ENCODE results near the gene METTL25B.
"Not testable (repeated sequence)": the region's sequence is repeated elsewhere in the genome, so short reads cannot be mapped to it uniquely, and the experiment has no call there.

METTL25B gene

GRCh38 chr1:156750191-156750672 lies 22.0 kb downstream of the METTL25B start:
- DNase-seq: peak; percentile 52

GRCh38 chr1:156750711-156751450 lies 22.6 kb downstream of the METTL25B start:
- DNase-seq: peak; percentile 56

GRCh38 chr1:156751451-156751756 lies 23.1 kb downstream of the METTL25B start, which contains the start of gene HDGF:
TSS of gene HDGF (minus strand) at chr1:156751675. CDS start at chr1:156751429, 246 bp downstream.
- no peak for DNase-seq

GRCh38 chr1:156751757-156752481 lies 23.6 kb downstream of the METTL25B start:
- peak; percentile 98 for DNase-seq

DNA sequence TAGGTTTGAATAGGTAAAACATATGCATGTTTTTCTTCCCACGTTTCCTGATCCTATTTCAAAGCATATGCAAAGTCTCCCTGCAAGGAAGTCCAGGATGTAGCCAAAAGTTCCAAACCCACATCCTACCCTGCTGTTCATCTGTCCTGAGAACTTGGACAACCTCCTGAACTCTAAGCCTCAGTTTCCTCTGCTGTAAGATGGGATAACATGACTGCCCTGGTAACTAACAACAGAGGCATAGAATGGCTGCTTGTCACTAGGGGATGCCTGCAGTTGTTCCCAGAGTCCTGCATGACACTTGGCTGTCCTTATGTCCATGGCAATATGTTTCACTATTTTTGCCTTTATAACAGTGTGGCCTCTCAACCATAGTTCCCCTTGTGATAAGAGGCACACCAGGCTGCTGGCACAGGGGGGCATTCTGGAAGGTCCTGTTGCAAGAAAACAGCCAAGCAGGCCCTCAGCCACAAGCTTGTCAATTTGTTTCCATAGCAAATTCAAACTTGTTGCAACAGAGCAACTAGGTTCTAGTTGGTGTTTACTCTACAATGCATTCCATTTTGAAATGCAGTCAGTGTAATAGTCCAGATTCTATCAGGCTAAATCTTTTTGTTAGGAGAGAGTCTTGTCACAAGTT lies 24.7 kb downstream of the METTL25B start:
- no peak for DNase-seq

DNA sequence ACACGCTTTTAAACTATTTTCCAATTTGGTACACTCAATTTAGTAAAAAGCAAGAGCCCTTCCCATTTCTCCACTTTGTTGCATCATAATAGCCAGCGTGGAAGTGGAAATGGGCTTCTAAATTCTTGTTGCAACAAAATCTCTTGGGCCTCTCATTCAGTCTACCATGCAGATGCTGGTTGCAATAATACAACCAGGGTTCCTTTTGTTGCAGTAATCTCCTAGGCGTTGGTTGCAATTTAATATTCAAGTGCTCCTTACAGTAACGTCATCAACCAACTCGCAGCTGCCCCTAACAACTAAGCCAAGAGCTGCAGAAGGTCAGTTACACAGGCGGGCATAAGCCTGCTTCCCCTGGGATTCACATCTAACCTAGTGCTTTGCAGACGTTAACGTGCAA lies 25.9 kb downstream of the METTL25B start:
- no peak for DNase-seq

DNA sequence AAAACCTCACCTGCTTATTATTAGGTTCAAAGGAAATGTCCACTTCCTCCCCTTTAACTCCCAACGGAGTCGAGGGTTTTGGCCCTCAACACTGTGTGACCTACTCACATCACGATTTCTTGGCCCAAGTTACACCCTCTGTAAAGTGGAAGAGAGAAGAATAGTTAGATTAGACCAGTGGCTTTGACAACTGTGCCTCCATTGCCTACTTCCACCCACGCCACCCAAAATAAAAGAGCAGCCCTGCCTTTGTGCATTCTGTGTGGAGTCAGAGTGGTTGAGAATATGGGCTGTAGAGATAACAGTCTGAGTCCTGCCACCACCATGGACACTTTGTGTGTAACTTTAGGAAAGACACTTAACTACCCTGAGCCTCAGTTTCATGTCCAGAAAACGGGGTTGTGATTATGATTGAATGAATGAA lies 27.3 kb downstream of the METTL25B start:
- no peak for DNase-seq

- no peak for DNase-seq
Measured at GRCh38 chr1:156756355-156756754, 28.1 kb downstream of the METTL25B start.

DNA sequence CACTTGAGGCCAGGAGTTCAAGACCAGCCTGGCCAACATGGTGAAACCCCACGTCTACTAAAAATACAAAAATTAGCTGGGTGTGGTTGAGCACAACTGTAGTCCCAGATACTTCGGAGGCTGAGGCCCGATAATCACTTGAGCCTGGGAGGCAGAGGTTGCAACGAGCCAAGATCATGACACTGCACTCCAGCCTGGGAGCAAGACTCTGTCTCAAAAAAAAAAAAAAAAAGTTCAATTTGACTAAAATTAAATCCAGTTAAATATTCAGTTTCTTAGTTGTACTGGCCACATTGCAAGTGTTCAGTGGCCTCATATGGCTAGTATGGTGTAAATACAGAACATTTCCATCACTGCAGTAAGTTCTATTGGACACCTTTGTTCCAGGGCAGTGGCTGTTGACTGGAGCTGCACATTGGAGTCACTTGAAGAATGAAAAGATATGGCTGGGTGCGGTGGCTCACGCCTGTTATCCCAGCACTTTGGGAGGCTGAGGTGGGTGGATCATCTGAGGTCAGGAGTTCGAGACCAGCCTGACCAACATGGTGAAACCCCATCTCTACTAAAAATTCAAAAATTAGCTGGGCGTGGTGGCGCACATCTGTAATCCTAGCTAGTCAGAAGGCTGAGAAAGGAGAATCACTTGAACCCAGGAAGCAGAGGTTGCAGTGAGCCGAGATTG lies 29.4 kb downstream of the METTL25B start:
- not testable (repeated sequence) for DNase-seq

GRCh38 chr1:156760092-156760795 lies 32.0 kb downstream of the METTL25B start:
- DNase-seq: no peak

DNA sequence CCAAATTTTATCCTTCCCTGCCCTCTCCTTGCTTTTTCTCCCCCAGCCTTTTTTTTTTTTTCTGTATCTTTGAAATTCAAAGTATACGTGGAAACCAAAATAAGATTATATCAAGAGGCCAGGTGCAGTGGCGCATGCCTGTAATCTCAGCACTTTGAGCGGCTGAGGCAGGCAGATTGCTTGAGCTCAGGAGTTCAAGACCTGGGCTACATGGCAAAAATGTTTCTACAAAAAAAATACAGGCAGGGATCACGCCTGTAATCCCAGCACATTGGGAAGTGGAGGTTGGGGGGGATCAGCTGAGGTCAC lies 32.5 kb downstream of the METTL25B start:
- DNase-seq: no peak

DNA sequence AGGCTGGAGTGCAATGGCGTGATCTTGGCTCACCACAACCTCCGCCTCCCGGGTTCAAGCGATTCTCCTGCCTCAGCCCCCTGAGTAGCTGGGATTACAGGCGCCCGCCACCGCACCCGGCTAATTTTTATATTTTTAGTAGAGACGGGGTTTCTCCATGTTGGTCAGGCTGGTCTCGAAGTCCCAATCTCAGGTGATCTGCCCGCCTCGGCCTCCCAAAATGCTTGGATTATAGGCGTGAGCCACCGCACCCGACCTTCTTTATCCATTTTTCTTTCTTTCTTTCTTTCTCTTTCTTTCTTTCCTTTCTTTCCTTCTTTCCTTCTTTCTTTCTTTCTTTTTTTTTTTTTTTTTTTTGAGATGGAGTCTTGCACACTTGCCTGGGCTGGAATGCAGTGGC lies 36.9 kb downstream of the METTL25B start:
- not testable (repeated sequence) for DNase-seq

DNA sequence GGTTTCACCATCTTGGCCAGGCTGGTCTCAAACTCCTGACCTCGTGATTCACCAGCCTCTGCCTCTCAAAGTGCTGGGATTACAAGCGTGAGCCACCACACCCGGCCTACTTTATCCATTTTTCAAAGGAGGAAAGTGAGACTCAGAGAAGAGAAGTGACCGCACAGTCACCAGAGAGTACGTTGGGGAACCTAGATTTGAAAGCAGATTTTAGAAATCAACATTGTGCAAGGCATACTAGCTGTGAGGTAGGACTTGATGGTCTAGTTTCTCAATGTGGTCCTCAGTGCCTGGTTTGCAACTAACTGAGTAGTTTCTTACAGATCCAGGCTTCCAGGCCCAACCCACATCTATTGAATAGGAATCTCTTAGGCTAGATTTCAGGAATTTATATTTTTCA lies 37.4 kb downstream of the METTL25B start:
- DNase-seq: no peak

DNA sequence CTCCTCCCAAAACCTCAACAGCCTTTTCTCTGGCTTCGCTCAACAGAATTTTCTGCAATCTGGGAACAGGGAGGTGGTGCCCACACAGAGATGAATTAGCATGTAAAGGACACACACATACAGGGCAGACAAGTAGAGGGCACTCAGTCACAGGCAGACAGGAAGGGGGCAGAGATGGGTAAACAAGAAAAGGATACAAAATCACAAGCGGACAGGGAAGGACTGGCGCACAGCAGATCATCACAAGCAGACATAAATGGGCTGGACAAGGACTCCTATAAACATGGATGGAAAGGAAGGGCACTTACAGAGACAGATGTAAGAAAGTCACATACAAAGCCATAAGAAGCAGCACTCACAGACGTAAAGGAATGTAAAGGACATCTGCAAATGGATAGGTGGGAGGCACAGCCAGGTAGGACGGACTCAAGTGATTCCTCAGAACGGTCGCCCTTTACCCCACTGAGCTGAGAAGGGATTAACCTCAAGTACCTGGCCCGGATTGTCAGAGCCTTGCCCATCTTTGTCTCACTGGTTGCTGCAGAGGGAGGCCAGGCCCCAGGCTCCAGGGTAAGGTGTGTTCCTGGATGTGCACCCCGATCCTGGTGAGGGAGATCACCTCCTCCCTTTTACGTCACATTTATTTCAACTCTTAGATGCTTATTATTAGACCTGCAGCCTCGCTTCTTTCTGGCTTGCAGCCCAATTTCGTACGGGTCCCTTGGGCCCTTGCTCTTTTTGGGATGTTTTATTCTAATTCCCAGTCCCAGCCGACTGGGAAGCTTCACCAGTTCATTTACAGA lies 38.2 kb downstream of the METTL25B start:
- DNase-seq: no peak

GRCh38 chr1:156767101-156767878 lies 39.0 kb downstream of the METTL25B start, which contains the start of gene PRCC:
TSS of gene PRCC (plus strand) at chr1:156767535. CDS start at chr1:156767772, 237 bp downstream.
- peak; percentile 95 for DNase-seq

DNA sequence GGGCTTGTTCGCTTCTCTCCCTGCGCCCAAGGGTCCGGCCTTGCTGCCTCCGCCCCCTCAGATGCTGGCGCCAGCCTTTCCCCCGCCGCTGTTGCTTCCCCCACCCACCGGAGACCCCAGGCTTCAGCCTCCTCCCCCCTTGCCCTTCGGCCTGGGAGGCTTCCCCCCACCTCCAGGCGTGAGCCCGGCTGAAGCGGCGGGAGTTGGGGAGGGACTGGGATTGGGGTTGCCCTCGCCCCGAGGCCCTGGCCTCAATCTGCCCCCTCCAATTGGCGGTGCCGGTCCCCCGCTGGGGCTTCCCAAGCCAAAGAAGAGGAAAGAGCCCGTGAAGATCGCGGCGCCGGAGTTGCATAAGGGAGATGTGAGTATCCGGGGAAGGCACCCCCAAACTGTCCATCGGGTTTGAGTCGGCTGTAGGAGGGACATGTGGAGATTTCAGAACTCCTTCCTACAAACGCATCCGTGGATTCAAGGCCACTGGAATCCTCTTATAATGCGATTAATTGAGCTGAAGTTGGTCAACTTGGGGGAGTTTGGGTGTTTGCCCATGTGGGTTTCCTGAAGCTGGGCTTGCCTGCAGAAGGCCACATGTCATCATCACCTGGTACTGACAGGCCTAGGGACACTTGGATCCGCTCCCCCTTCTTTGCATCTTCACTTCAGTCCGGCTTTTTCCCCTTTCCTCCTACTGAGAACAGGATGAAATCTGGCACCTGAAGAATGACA lies 39.8 kb downstream of the METTL25B start:
- DNase-seq: peak; percentile 26

GRCh38 chr1:156768610-156769295 lies 40.5 kb downstream of the METTL25B start:
- no peak for DNase-seq

- no peak for DNase-seq
Measured at GRCh38 chr1:156772222-156772621, 44.0 kb downstream of the METTL25B start.

GRCh38 chr1:156772728-156773497 lies 44.6 kb downstream of the METTL25B start:
- no peak for DNase-seq
